Stomach (tissue), 9 donors: ENCODE measurements around the gene MYRFL. TPM values are rescaled to one million over a fixed set of nuclear protein-coding genes. Genes with fewer than 3 reads are reported as not detected.

ENCODE experiments used
- DNase-seq, 2 donors: peaks; one replicate each; pipeline versions ENCODE4 v3.0.0 to v3.0.0-alpha.2; 2013 to 2019
- H3K27ac ChIP-seq, 5 donors: fragments of 200-600 bp in 4 of 5; sonication (generic) in 4 of 5; one replicate each; pipeline ENCODE4 v1.5.1; 2013 to 2019; ENCODE audit warnings: mild to moderate bottlenecking in 1 of 5, moderate library complexity in 1 of 5
- H3K27me3 ChIP-seq, 3 donors: fragments of 200-600 bp; sonication (generic); one replicate each; pipeline ENCODE4 v1.5.1; 2017 to 2019; ENCODE audit warnings: mixed run types in 1 of 3
- H3K36me3 ChIP-seq, 4 donors: fragments of 200-600 bp; sonication (generic); 1 replicate in 3 of 4; 2 replicates in 1 of 4; pipeline ENCODE4 v1.5.1; 2016 to 2019
- H3K4me1 ChIP-seq, 4 donors: fragments of 200-600 bp; sonication (generic); one replicate each; pipeline ENCODE4 v1.5.1; 2016 to 2019
- H3K4me3 ChIP-seq, 4 donors: fragments of 200-600 bp; sonication (generic) in 3 of 4; one replicate each; pipeline ENCODE4 v1.5.1; 2016 to 2019; ENCODE audit warnings: mild to moderate bottlenecking in 1 of 4
- H3K9me3 ChIP-seq, 4 donors: fragments of 200-600 bp; sonication (generic); one replicate each; pipeline ENCODE4 v1.5.1; 2016 to 2019
- EP300 ChIP-seq: sonication (generic); formaldehyde crosslinking; IDR thresholded peaks from one replicate; pipeline ENCODE4 v1.6.1; 2017; ENCODE audit warnings: antibody characterized with exemption
- POLR2A ChIP-seq, 4 donors: fragments of 450-650 bp; IDR thresholded peaks; one replicate each; pipeline ENCODE4 v1.6.1; 2016; ENCODE audit warnings: antibody characterized with exemption in 4 of 4, control low read depth in 2 of 4, mild to moderate bottlenecking in 1 of 4, moderate library complexity in 1 of 4
- POLR2AphosphoS5 ChIP-seq, 3 donors: sonication (generic); formaldehyde crosslinking; IDR thresholded peaks; one replicate each; pipeline ENCODE4 v1.6.1; 2016; ENCODE audit warnings: antibody characterized with exemption in 3 of 3
- WGBS, 5 donors: extraction: QIAGEN DNeasy Blood & Tissue Kit in 3 of 5; methylation state at CpG; one replicate each; pipeline versions ENCODE4 v1.1.5 to v1.1.7; 2013 to 2018; 5-methylcytosine and 5-hydroxymethylcytosine counted together
- intact Hi-C: fragments of 100-400 bp; cut with DNase I; formaldehyde crosslinking; loops from one replicate; pipeline ENCODE4 v1.15.1; 2023; ENCODE audit warnings: low total_unique reads
- polyA plus RNA-seq, 3 donors: library from polyadenylated mRNA; stranded (reverse); fragments of 200-250 nt; gene quantifications; one replicate each; pipeline ENCODE4 v1.2.3, GENCODE V29; 2013
- total RNA-seq, 5 donors: library from RNA; depleted of rRNA; stranded (reverse); fragments of >200 nt; gene quantifications; one replicate each; pipeline versions ENCODE4 v1.1.0 to v1.2.3, GENCODE V29; 2014 to 2016
- TF ChIP-seq, protein P1 (sequence below), 7 experiments: fragments of 450-650 bp in 4 of 7; fragments of 200-600 bp in 3 of 7; sonication (generic) in 3 of 7; IDR thresholded peaks; one replicate each; pipeline ENCODE4 v1.5.1; 2016 to 2019; ENCODE audit warnings: antibody characterized with exemption in 7 of 7, control low read depth in 2 of 7, mild to moderate bottlenecking in 1 of 7
- donor health status: healthy with polysubstance abuse.
- donor health status: Bipolar disorder and iron deficiency.
- donor health status: healthy.

The MYRFL gene
- total and polyA plus RNA-seq, 8 donors = 0.13 to 0.19 (median 0.18) TPM; not detected in 5

DNA sequence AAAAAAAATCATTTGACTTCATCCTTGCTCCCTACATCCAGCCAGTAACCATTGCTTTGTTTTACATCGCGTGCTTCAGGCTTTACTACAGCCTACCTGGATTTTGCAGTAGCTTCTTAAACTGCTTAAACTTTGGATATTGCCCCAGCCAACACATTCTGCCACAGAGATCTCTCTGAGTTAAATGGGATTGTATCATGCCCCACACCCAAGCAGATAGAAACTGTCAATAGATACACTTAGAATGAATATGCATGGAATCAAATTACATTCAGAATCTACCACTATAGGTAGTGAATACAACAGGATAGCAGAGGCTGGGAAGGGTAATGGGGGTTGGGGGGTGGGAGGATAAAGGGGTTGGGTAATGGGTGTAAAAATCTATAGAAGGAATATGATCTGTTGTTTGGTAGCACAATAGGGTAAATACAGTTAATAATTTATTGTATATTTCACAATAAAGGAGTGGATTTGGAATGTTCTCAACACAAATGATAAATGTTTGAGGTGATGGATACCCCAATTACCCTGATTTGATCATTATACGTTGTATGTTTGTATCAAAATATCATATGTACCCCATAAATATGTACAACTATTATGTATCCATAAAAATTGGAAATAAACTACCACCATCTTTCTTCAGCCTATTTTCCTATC lies 2.7 kb upstream of the MYRFL start:
- Histone ChIP-seq H3K36me3 (no peaks in the 10 kb centered on the region), H3K9me3 (no peaks in the 10 kb centered on the region), H3K27ac (no peak overlapping the region), H3K4me3 (no peak overlapping the region), H3K27me3 (no peaks in the 10 kb centered on the region), H3K4me1 (peaks cover 0 to 13% (median 6%) of the 10 kb centered on the region in 4 donors)
- TF ChIP-seq POLR2AphosphoS5 (IDR thresholded peaks at IDR 0.05) = no peak
- TF ChIP-seq, protein P1, sequence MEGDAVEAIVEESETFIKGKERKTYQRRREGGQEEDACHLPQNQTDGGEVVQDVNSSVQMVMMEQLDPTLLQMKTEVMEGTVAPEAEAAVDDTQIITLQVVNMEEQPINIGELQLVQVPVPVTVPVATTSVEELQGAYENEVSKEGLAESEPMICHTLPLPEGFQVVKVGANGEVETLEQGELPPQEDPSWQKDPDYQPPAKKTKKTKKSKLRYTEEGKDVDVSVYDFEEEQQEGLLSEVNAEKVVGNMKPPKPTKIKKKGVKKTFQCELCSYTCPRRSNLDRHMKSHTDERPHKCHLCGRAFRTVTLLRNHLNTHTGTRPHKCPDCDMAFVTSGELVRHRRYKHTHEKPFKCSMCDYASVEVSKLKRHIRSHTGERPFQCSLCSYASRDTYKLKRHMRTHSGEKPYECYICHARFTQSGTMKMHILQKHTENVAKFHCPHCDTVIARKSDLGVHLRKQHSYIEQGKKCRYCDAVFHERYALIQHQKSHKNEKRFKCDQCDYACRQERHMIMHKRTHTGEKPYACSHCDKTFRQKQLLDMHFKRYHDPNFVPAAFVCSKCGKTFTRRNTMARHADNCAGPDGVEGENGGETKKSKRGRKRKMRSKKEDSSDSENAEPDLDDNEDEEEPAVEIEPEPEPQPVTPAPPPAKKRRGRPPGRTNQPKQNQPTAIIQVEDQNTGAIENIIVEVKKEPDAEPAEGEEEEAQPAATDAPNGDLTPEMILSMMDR (IDR thresholded peaks at IDR 0.05) = no peak
- TF ChIP-seq EP300 = no peak
- TF ChIP-seq POLR2A (IDR thresholded peaks at IDR 0.05) = no peak
- 77 to 96% (median 85%) methylated on average over 3 of the region's 3 CpGs for WGBS, 5 donors
- intact Hi-C loops = no loop called here
- no peak for DNase-seq

DNA sequence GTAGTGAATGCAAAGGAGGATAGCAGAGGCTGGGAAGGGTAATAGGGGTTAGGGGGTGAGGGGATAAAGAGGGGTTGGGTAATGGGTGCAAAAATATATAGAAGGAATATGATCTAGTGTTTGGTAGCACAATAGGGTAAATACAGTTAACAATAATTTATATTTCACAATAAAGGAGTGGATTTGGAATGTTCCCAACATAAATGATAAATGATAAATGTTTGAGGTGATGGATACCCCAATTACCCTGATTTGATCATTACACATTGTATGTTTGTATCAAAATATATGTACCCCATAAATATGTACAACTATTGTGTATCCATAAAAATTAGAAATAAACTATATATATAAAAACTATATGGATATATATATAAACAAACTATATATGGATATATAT lies 999 bp upstream of the MYRFL start:
- Histone ChIP-seq H3K27ac (no peak overlapping the region), H3K4me1 (peaks cover 0 to 13% (median 6%) of the 10 kb centered on the region in 4 donors), H3K9me3 (no peaks in the 10 kb centered on the region), H3K4me3 (no peak overlapping the region), H3K27me3 (no peaks in the 10 kb centered on the region), H3K36me3 (no peaks in the 10 kb centered on the region)
- DNase-seq = no peak
- intact Hi-C loops = no loop called here
- no peak for TF ChIP-seq EP300
- TF ChIP-seq, protein P1 (IDR thresholded peaks at IDR 0.05) = no peak
- TF ChIP-seq POLR2A (IDR thresholded peaks at IDR 0.05) = no peak

DNA sequence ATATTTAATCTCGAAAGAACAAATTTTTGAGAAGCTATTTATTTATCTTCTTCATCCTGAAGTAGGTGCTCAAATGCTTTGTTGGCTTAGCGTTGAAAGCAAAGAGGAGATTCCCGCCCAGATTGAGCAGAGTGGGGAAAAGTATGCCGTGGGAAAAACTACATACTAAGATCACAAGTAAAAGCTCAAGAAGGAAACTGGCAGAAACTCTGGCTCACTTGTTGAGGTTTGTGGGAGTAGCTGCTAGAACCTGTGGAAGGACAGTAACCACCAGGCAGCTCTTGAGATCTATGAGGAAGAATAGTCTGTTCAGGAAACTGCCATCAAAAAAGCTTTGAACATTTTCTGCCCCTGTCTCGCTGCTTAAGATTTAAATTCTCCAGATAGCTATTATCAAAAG lies 3.9 kb downstream of the MYRFL start:
- Histone ChIP-seq H3K9me3 (no peaks in the 10 kb centered on the region), H3K4me3 (no peak overlapping the region), H3K36me3 (no peaks in the 10 kb centered on the region), H3K4me1 (no peaks in the 10 kb centered on the region), H3K27ac (no peak overlapping the region), H3K27me3 (no peaks in the 10 kb centered on the region)
- DNase-seq = no peak
- intact Hi-C loops = no loop called here
- 53 to 67% (median 58%) methylated on average over 5 of the region's 5 CpGs for WGBS, 5 donors
- no peak for TF ChIP-seq POLR2AphosphoS5 (IDR thresholded peaks at IDR 0.05)
- TF ChIP-seq POLR2A (IDR thresholded peaks at IDR 0.05) = no peak
- no peak for TF ChIP-seq EP300
- TF ChIP-seq, protein P1 (IDR thresholded peaks at IDR 0.05) = no peak

DNA sequence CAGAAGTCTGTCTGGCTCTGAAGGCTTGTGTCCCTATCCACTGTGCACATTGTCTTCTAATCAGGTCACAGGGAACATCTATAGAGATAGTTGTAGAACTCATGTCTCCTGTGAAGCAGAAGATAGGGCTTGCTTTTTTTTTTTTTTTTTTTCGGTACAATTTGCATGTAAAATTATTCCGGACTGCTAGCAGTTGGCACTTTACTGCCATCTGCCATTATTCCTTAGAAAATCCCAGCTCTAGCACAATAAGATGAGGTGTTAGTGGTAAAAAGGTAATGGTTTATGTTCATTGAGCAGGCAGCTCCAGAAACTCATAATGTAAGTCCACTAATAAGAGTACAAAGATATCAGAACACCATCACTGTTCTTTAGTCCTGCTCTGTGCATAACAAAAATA lies 8.7 kb downstream of the MYRFL start:
- 58 to 86% (median 76%) methylated on average over 2 of the region's 2 CpGs for WGBS, 5 donors
- intact Hi-C loops = no loop called here

More for the DNA sequence above, 8.7 kb downstream of the MYRFL start:
- no peaks in the 10 kb centered on the region for H3K27me3 ChIP-seq
- H3K36me3 ChIP-seq = no peaks in the 10 kb centered on the region
- no peak overlapping the region for H3K4me3 ChIP-seq
- DNase-seq = no peak
- H3K9me3 ChIP-seq = no peaks in the 10 kb centered on the region
- no peak overlapping the region for H3K27ac ChIP-seq
- peaks cover 0 to 6% (median 2%) of the 10 kb centered on the region in 4 donors for H3K4me1 ChIP-seq
- TF ChIP-seq EP300 (no peak), POLR2A (IDR thresholded peaks at IDR 0.05) (no peak), POLR2AphosphoS5 (IDR thresholded peaks at IDR 0.05) (no peak)
- TF ChIP-seq, protein P1 (IDR thresholded peaks at IDR 0.05) = no peak
